ENCODE results near the gene GRHL1.

The GRHL1 gene

DNA sequence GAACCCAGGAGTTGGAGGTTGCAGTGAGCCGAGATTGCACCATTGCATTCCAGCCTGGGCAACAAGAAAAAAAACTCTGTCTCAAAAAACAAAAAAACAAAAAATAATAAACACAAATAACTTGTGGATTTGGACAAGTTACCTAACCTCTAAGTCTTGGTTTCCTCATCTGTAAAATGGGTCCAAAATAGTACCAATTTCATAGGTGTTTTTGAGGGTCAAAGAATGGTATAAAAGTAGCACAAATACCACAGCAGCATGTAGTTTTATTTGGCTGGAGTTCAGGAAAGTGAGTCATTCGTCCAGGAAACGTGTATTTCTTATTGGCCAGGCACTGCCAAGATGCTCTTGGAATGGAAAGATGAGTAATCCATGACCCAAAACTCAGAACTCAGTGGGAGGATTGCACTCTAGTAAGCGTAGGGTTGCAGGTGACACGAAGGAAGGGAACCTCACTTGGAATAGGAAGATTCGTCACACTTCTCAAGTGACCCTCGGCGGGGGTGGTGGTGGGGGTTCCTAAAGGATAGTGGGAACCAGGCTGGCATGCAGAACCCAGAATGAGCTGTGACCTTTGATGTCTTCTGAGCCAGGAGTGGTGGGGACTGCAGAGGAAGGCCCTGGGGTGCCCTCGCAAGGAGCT is 24.4 kb downstream of the GRHL1 start:
- Histone ChIP-seq H3F3A (ENCODE audit: insufficient read depth) (no peaks in the 10 kb centered on the region), H3K9ac (ENCODE audit: low read length) (no peak overlapping the region), H3K9me2 (replicated peaks; ENCODE audit: insufficient read depth, low read length) (no peaks in the 10 kb centered on the region), H3K36me3 (ENCODE audit: low read length) (no peaks in the 10 kb centered on the region), H3K4me3 (ENCODE audit: insufficient read depth, low read length, poor library complexity, severe bottlenecking) (no peak overlapping the region), H3K27me3 (ENCODE audit: low read length) (no peaks in the 10 kb centered on the region), H3K9me3 (ENCODE audit: insufficient read depth, low read length) (no peaks in the 10 kb centered on the region), H3K27ac (ENCODE audit: low read depth, low read length) (no peak overlapping the region), H2AFZ (ENCODE audit: low read depth, low read length, severe bottlenecking) (no peak overlapping the region), H4K20me1 (ENCODE audit: low read depth, low read length) (no peaks in the 10 kb centered on the region), H3K4me2 (ENCODE audit: low read depth, low read length, poor library complexity, severe bottlenecking) (no peak overlapping the region), H3K79me2 (ENCODE audit: insufficient read depth, low read length) (no peaks in the 10 kb centered on the region)
- no peak for TF ChIP-seq EZH2phosphoT487 (conservative IDR thresholded peaks at IDR 0.05; ENCODE audit: low read length)
- TF ChIP-seq, protein P1, sequence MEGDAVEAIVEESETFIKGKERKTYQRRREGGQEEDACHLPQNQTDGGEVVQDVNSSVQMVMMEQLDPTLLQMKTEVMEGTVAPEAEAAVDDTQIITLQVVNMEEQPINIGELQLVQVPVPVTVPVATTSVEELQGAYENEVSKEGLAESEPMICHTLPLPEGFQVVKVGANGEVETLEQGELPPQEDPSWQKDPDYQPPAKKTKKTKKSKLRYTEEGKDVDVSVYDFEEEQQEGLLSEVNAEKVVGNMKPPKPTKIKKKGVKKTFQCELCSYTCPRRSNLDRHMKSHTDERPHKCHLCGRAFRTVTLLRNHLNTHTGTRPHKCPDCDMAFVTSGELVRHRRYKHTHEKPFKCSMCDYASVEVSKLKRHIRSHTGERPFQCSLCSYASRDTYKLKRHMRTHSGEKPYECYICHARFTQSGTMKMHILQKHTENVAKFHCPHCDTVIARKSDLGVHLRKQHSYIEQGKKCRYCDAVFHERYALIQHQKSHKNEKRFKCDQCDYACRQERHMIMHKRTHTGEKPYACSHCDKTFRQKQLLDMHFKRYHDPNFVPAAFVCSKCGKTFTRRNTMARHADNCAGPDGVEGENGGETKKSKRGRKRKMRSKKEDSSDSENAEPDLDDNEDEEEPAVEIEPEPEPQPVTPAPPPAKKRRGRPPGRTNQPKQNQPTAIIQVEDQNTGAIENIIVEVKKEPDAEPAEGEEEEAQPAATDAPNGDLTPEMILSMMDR (IDR thresholded peaks at IDR 0.05; ENCODE audit: insufficient read depth, low read length, poor library complexity, severe bottlenecking) = no peak

DNA sequence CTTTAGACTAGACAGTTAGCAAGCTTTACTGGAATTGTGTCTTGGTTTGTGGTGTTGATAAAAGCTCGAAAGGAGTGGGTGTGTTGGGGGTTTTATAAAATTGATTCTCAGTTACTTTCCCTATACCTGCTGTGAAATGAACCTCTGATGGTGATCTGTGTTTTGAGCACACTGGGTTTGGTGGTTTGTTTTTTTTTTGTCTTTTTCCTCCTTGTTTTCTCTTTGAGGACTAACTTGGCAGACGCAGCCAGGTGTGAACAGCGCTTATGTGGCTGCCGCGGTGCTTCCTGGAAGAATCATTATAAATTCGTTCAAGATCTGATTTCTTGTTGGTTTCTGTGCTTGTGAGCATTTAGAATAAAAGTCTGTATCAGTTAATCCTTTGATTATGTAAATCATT is 28.5 kb downstream of the GRHL1 start:
- no peaks in the 10 kb centered on the region for H3K9me2 ChIP-seq (replicated peaks; ENCODE audit: insufficient read depth, low read length)
- no peak for TF ChIP-seq EZH2phosphoT487 (conservative IDR thresholded peaks at IDR 0.05; ENCODE audit: low read length)
- TF ChIP-seq, protein P1 (IDR thresholded peaks at IDR 0.05; ENCODE audit: insufficient read depth, low read length, poor library complexity, severe bottlenecking) = no peak
- H3K4me2 ChIP-seq (ENCODE audit: low read depth, low read length, poor library complexity, severe bottlenecking) = no peak overlapping the region
- no peak overlapping the region for H3K4me3 ChIP-seq (ENCODE audit: insufficient read depth, low read length, poor library complexity, severe bottlenecking)
- H3K9ac ChIP-seq (ENCODE audit: low read length) = no peak overlapping the region
- H4K20me1 ChIP-seq (ENCODE audit: low read depth, low read length) = no peaks in the 10 kb centered on the region
- H3K79me2 ChIP-seq (ENCODE audit: insufficient read depth, low read length) = no peaks in the 10 kb centered on the region
- no peak overlapping the region for H3K27ac ChIP-seq (ENCODE audit: low read depth, low read length)
- H3K27me3 ChIP-seq (ENCODE audit: low read length) = no peaks in the 10 kb centered on the region
- no peaks in the 10 kb centered on the region for H3F3A ChIP-seq (ENCODE audit: insufficient read depth)
- H2AFZ ChIP-seq (ENCODE audit: low read depth, low read length, severe bottlenecking) = no peak overlapping the region
- no peaks in the 10 kb centered on the region for H3K36me3 ChIP-seq (ENCODE audit: low read length)
- H3K9me3 ChIP-seq (ENCODE audit: insufficient read depth, low read length) = no peaks in the 10 kb centered on the region

GRCh38 chr2:9980520-9980919 is 29.0 kb downstream of the GRHL1 start:
- TF ChIP-seq, protein P1 (IDR thresholded peaks at IDR 0.05; ENCODE audit: insufficient read depth, low read length, poor library complexity, severe bottlenecking) = no peak
- no peak for TF ChIP-seq EZH2phosphoT487 (conservative IDR thresholded peaks at IDR 0.05; ENCODE audit: low read length)
- Histone ChIP-seq H3K27ac (ENCODE audit: low read depth, low read length) (no peak overlapping the region), H3K9ac (ENCODE audit: low read length) (no peak overlapping the region)

More at GRCh38 chr2:9980520-9980919, 29.0 kb downstream of the GRHL1 start:
- no peak overlapping the region for H2AFZ ChIP-seq (ENCODE audit: low read depth, low read length, severe bottlenecking)
- no peaks in the 10 kb centered on the region for H3K9me2 ChIP-seq (replicated peaks; ENCODE audit: insufficient read depth, low read length)
- no peaks in the 10 kb centered on the region for H4K20me1 ChIP-seq (ENCODE audit: low read depth, low read length)
- H3K4me3 ChIP-seq (ENCODE audit: insufficient read depth, low read length, poor library complexity, severe bottlenecking) = no peak overlapping the region
- no peaks in the 10 kb centered on the region for H3K27me3 ChIP-seq (ENCODE audit: low read length)
- no peaks in the 10 kb centered on the region for H3K9me3 ChIP-seq (ENCODE audit: insufficient read depth, low read length)
- H3K79me2 ChIP-seq (ENCODE audit: insufficient read depth, low read length) = no peaks in the 10 kb centered on the region
- no peaks in the 10 kb centered on the region for H3K36me3 ChIP-seq (ENCODE audit: low read length)
- H3K4me2 ChIP-seq (ENCODE audit: low read depth, low read length, poor library complexity, severe bottlenecking) = no peak overlapping the region
- H3F3A ChIP-seq (ENCODE audit: insufficient read depth) = no peaks in the 10 kb centered on the region

All from SU-DHL-6 (cell line).